A673 (cell line): ENCODE data around the gene FGF5.

Experiments
- CTCF ChIP-seq: fragments of 300-800, 200-600 bp; sonication (generic); conservative IDR thresholded peaks from 2 replicates; pipeline ENCODE4 v1.5.1; 2017; ENCODE audit warnings: low read depth, mild to moderate bottlenecking, antibody characterized with exemption, low read length, moderate library complexity, mixed read lengths
- EZH2 ChIP-seq: fragments of 200-600 bp; sonication (generic); IDR thresholded peaks from 2 replicates; pipeline ENCODE4 v1.6.1; 2017; ENCODE audit warnings: borderline replicate concordance, low read depth, mild to moderate bottlenecking, mixed read lengths, antibody characterized with exemption, low read length; ENCODE audit not compliant: poor library complexity, severe bottlenecking

GRCh38 chr4:80309294-80310004, 43.0 kb downstream of the FGF5 start:
- TF ChIP-seq CTCF (no peak), EZH2 (no peak)
